Measurements from ENCODE around the gene RNASET2.
"Not testable (repeated sequence)": the region's sequence is repeated elsewhere in the genome, so short reads cannot be mapped to it uniquely, and the experiment has no call there.

RNASET2 gene

GRCh38 chr6:166927935-166928643, 28.3 kb downstream of the RNASET2 start:
- no peak for DNase-seq (ENCODE audit: low read depth in 3 of 3)

- no peak for DNase-seq (ENCODE audit: low read depth in 3 of 3)
Observed at GRCh38 chr6:166927240-166927934, 29.0 kb downstream of the RNASET2 start.

GRCh38 chr6:166926748-166927147, 29.6 kb downstream of the RNASET2 start:
- no peak for DNase-seq (ENCODE audit: low read depth in 3 of 3)

GRCh38 chr6:166925141-166925996, 31.0 kb downstream of the RNASET2 start:
- no peak for DNase-seq (ENCODE audit: low read depth in 3 of 3)

GRCh38 chr6:166924531-166924930, 31.8 kb downstream of the RNASET2 start:
- DNase-seq (ENCODE audit: low read depth in 3 of 3) = no peak

GRCh38 chr6:166922937-166923336, 33.4 kb downstream of the RNASET2 start:
- DNase-seq (ENCODE audit: low read depth in 3 of 3) = no peak

- DNase-seq (ENCODE audit: low read depth in 3 of 3) = no peak
Observed at GRCh38 chr6:166921570-166921969, 34.8 kb downstream of the RNASET2 start.

- DNase-seq (ENCODE audit: low read depth in 3 of 3) = no peak
Observed at GRCh38 chr6:166916824-166917223, 39.5 kb downstream of the RNASET2 start.

GRCh38 chr6:166915484-166915883, 40.9 kb downstream of the RNASET2 start:
- DNase-seq (ENCODE audit: low read depth in 3 of 3) = not testable (repeated sequence)

- DNase-seq (ENCODE audit: low read depth in 3 of 3) = not testable (repeated sequence)
Observed at GRCh38 chr6:166914952-166915351, 41.4 kb downstream of the RNASET2 start.

- no peak for DNase-seq (ENCODE audit: low read depth in 3 of 3)
Observed at GRCh38 chr6:166911248-166911677, 45.1 kb downstream of the RNASET2 start.

- DNase-seq (ENCODE audit: low read depth in 3 of 3) = peak in 2 of 3 donors; percentile 25 to 28
Observed at GRCh38 chr6:166910601-166911000, 45.7 kb downstream of the RNASET2 start.

- no peak for DNase-seq (ENCODE audit: low read depth in 3 of 3)
Observed at GRCh38 chr6:166908811-166909210, 47.5 kb downstream of the RNASET2 start.

- DNase-seq (ENCODE audit: low read depth in 3 of 3) = no peak
Observed at GRCh38 chr6:166907871-166908806, 48.2 kb downstream of the RNASET2 start.

- DNase-seq (ENCODE audit: low read depth in 3 of 3) = no peak
Observed at GRCh38 chr6:166907373-166907841, 48.9 kb downstream of the RNASET2 start.

- no peak for DNase-seq (ENCODE audit: low read depth in 3 of 3)
Observed at GRCh38 chr6:166906376-166907044, 49.8 kb downstream of the RNASET2 start.

- no peak for DNase-seq (ENCODE audit: low read depth in 3 of 3)
Observed at GRCh38 chr6:166905505-166906134, 50.7 kb downstream of the RNASET2 start.

GRCh38 chr6:166905013-166905412, 51.3 kb downstream of the RNASET2 start:
- no peak for DNase-seq (ENCODE audit: low read depth in 3 of 3)

GRCh38 chr6:166904101-166904746, 52.1 kb downstream of the RNASET2 start:
- DNase-seq (ENCODE audit: low read depth in 3 of 3) = no peak
